ENCODE data around the gene FGD5.

The FGD5 gene

DNA sequence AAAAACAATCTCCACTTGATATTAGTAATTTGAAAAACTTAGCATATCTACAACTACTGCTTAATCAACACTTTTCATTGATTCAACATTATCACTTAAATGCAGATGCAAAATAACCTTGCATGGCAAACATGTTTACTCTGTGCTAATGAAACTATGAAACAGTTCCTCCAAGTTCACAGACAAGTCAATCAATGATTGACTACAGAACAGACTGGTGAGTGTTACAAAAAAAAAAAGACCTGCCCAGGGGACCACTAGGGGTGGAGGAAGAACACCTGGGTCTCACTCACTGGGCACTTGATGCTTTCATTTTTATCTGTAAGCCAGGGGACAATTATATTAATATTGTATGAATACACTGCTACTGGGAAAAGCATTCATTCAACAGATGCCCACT lies 124.3 kb downstream of the FGD5 start:
- DNase-seq (ENCODE audit: extremely low read depth, low read depth): no peak
- no peak overlapping the region for H3K4me3 ChIP-seq (replicated peaks; ENCODE audit: low read depth, low read length)
- TF ChIP-seq, protein P1, sequence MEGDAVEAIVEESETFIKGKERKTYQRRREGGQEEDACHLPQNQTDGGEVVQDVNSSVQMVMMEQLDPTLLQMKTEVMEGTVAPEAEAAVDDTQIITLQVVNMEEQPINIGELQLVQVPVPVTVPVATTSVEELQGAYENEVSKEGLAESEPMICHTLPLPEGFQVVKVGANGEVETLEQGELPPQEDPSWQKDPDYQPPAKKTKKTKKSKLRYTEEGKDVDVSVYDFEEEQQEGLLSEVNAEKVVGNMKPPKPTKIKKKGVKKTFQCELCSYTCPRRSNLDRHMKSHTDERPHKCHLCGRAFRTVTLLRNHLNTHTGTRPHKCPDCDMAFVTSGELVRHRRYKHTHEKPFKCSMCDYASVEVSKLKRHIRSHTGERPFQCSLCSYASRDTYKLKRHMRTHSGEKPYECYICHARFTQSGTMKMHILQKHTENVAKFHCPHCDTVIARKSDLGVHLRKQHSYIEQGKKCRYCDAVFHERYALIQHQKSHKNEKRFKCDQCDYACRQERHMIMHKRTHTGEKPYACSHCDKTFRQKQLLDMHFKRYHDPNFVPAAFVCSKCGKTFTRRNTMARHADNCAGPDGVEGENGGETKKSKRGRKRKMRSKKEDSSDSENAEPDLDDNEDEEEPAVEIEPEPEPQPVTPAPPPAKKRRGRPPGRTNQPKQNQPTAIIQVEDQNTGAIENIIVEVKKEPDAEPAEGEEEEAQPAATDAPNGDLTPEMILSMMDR (IDR thresholded peaks at IDR 0.05; ENCODE audit: low read depth, low read length, missing control alignments): no peak

DNA sequence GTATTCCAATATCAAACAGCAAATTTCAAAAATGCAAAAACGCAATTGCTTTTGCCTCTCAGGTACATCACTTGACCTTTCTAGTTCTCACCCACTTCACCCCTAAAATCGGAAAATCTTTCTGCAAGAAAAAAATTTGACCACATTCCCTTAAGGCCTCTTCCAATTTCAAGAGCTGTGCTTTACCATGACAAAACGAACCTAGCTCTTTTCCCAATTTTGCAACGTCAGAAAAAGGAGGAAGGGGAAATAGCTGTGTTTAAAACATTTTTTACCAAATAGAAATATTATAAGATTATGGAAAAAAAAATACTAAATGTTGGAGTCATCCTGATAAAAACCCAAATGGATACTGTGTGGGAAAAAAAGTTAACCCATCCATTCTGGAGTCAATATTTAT lies 127.5 kb downstream of the FGD5 start:
- TF ChIP-seq, protein P1 (IDR thresholded peaks at IDR 0.05; ENCODE audit: low read depth, low read length, missing control alignments): no peak
- DNase-seq (ENCODE audit: extremely low read depth, low read depth): no peak
- H3K4me3 ChIP-seq (replicated peaks; ENCODE audit: low read depth, low read length): peak overlapping the region; percentile 82

GRCh38 chr3:14946739-14947099 lies 128.0 kb downstream of the FGD5 start:
- TF ChIP-seq, protein P1 (IDR thresholded peaks at IDR 0.05; ENCODE audit: low read depth, low read length, missing control alignments): no peak
- H3K4me3 ChIP-seq (replicated peaks; ENCODE audit: low read depth, low read length): peak overlapping the region; percentile 82
- no peak for DNase-seq (ENCODE audit: extremely low read depth, low read depth)

- DNase-seq (ENCODE audit: extremely low read depth, low read depth): no peak
- peak within 1 kb of the TSS; percentile 82 for H3K4me3 ChIP-seq (replicated peaks; ENCODE audit: low read depth, low read length)
- TF ChIP-seq, protein P1 (IDR thresholded peaks at IDR 0.05; ENCODE audit: low read depth, low read length, missing control alignments): no peak
Measured at GRCh38 chr3:14947100-14947885, 128.5 kb downstream of the FGD5 start, which contains the start of gene NR2C2. Gene NR2C2 (plus strand): TSS chr3:14947583. CDS start chr3:15003915, 56,332 bp downstream.

GRCh38 chr3:14947886-14948608 lies 129.3 kb downstream of the FGD5 start:
- H3K4me3 ChIP-seq (replicated peaks; ENCODE audit: low read depth, low read length): peak overlapping the region; percentile 82
- TF ChIP-seq, protein P1 (IDR thresholded peaks at IDR 0.05; ENCODE audit: low read depth, low read length, missing control alignments): no peak
- peak; percentile 84 for DNase-seq (ENCODE audit: extremely low read depth, low read depth)

- TF ChIP-seq, protein P1 (IDR thresholded peaks at IDR 0.05; ENCODE audit: low read depth, low read length, missing control alignments): no peak
- H3K4me3 ChIP-seq (replicated peaks; ENCODE audit: low read depth, low read length): peak overlapping the region; percentile 82
- no peak for DNase-seq (ENCODE audit: extremely low read depth, low read depth)
Measured at GRCh38 chr3:14948609-14949038, 129.9 kb downstream of the FGD5 start.
